K562 (cell line): ENCODE measurements around the gene SLC22A3. TPM values are rescaled to one million over a fixed set of nuclear protein-coding genes. Genes with fewer than 3 reads are reported as not detected.
A peak's percentile ranks its signal among the peaks of the same experiment; 100 is the strongest.

Source experiments
- ATAC-seq: fragments of 200-7000 bp; cut with Tn5 transposase; 3 replicates; pipeline ENCODE4 v1.9.1; 2020; ENCODE audit warnings: moderate library complexity
- BruUV-seq: library from RNA; stranded (reverse); fragments of 400-500 nt; replicated peaks from 2 replicates; lab custom pipeline; 2021; lab: Mats Ljungman, UMichigan
- CTCF ChIA-PET: fragments of 300-600 bp; formaldehyde crosslinking; extraction: SDS; loops from one replicate; lab custom pipeline; 2021; ENCODE audit warnings: low intra/inter-chr PET ratio; lab: Yijun Ruan, JAX
- POLR2A ChIA-PET: fragments of 300-600, 350-650 bp; sonication (Branson Sonifier 250); formaldehyde crosslinking; extraction: SDS; loops from one replicate; lab custom pipeline; 2021; ENCODE audit warnings: antibody characterized with exemption, inconsistent platforms; lab: Yijun Ruan, JAX
- DNase-seq, 4 experiments: peaks; one replicate each; pipeline versions ENCODE4 v3.0.0 to v3.0.0-alpha.2; 2011 to 2018; ENCODE audit warnings: low spot score in 3 of 4, mixed read lengths in 3 of 4; ENCODE audit errors: extremely low read depth in 1 of 4
- FAIRE-seq: peaks from 2 replicates; lab custom pipeline; 2011; peaks lifted over from hg19 to GRCh38; lab: Jason Lieb, UNC
- H2AFZ ChIP-seq: 2 replicates; pipeline ENCODE4 v1.6.0; 2011; ENCODE audit warnings: low read depth, low read length, control low read depth, inconsistent platforms
- H3K27ac ChIP-seq: fragments of 200-600 bp; 3 replicates; pipeline ENCODE4 v1.8.0; 2011; ENCODE audit warnings: low read depth, mild to moderate bottlenecking, control low read depth, inconsistent platforms, low read length, moderate library complexity, mixed read lengths; ENCODE audit errors: extremely low read depth
- H3K27me3 ChIP-seq, 2 experiments: fragments of 300-600 bp in 1 of 2; 2 replicates in 1 of 2; 3 replicates in 1 of 2; pipeline versions ENCODE4 v1.6.0 to v1.8.0; 2011; ENCODE audit warnings: inconsistent platforms in 2 of 2, low read length in 2 of 2, mild to moderate bottlenecking in 1 of 2, mixed read lengths in 1 of 2, moderate library complexity in 1 of 2; ENCODE audit not compliant: control insufficient read depth in 2 of 2, insufficient read depth in 2 of 2
- H3K36me3 ChIP-seq: fragments of 300-600 bp; 3 replicates; pipeline ENCODE4 v1.8.0; 2011; ENCODE audit warnings: mild to moderate bottlenecking, low read length, inconsistent platforms; ENCODE audit not compliant: control insufficient read depth, insufficient read depth
- H3K4me1 ChIP-seq, 2 experiments: fragments of 200-600 bp in 1 of 2; replicated peaks in 1 of 2; 2 replicates in 1 of 2; 3 replicates in 1 of 2; pipeline versions ENCODE4 v1.5.1 to v1.8.0; 2011; ENCODE audit warnings: inconsistent platforms in 2 of 2, low read length in 2 of 2, mild to moderate bottlenecking in 1 of 2, mixed read lengths in 1 of 2, moderate library complexity in 1 of 2; ENCODE audit not compliant: control insufficient read depth in 2 of 2, insufficient read depth in 2 of 2
- H3K4me2 ChIP-seq: 2 replicates; pipeline ENCODE4 v1.6.1; 2011; ENCODE audit warnings: low read length, control low read depth, inconsistent platforms, mixed read lengths; ENCODE audit not compliant: insufficient read depth
- H3K4me3 ChIP-seq: fragments of 200-600 bp; sonication (generic), shearing (Covaris generic); 2 replicates; pipeline ENCODE4 v1.5.1; 2016; ENCODE audit warnings: control low read depth, inconsistent platforms
- H3K79me2 ChIP-seq: fragments of 200-600 bp; 3 replicates; pipeline ENCODE4 v1.8.0; 2011; ENCODE audit warnings: low read length, inconsistent platforms; ENCODE audit not compliant: control insufficient read depth, insufficient read depth
- H3K9ac ChIP-seq, 2 experiments: 2 replicates each; pipeline versions ENCODE4 v1.6.0 to v1.6.1; 2011; ENCODE audit warnings: low read depth in 2 of 2, low read length in 2 of 2, control low read depth in 1 of 2, inconsistent platforms in 1 of 2, mild to moderate bottlenecking in 1 of 2, mixed read lengths in 1 of 2; ENCODE audit not compliant: insufficient read depth in 1 of 2
- H3K9me1 ChIP-seq: one replicate; pipeline ENCODE4 v1.6.0; 2011; ENCODE audit warnings: inconsistent platforms, mild to moderate bottlenecking, low read length, moderate library complexity; ENCODE audit not compliant: control insufficient read depth, insufficient read depth
- H3K9me3 ChIP-seq: replicated peaks from 2 replicates; pipeline ENCODE4 v1.5.1; 2011; ENCODE audit warnings: low read depth, low read length, inconsistent platforms; ENCODE audit not compliant: control insufficient read depth, insufficient read depth
- H4K20me1 ChIP-seq: replicated peaks from 2 replicates; pipeline ENCODE4 v1.6.1; 2011; ENCODE audit warnings: low read length, inconsistent platforms, mixed read lengths; ENCODE audit not compliant: control insufficient read depth, insufficient read depth
- MTA3 ChIP-seq: fragments of 450-650 bp; formaldehyde crosslinking; IDR thresholded peaks from 2 replicates; pipeline ENCODE4 v1.6.1; 2017; ENCODE audit warnings: mild to moderate bottlenecking, borderline replicate concordance
- PRMT5 ChIP-seq: sonication (generic); formaldehyde crosslinking; IDR thresholded peaks from 2 replicates; pipeline ENCODE4 v1.5.0; 2020; ENCODE audit warnings: missing genetic modification reagents
- PRPF4 ChIP-seq: fragments of 200-400 bp; formaldehyde crosslinking; IDR thresholded peaks from one replicate; pipeline ENCODE4 v1.6.1; 2017; ENCODE audit warnings: low read length, low read depth, mild to moderate bottlenecking; ENCODE audit not compliant: insufficient read depth, poor library complexity, severe bottlenecking
- RFX1 ChIP-seq: fragments of 450-650 bp; IDR thresholded peaks from 2 replicates; pipeline ENCODE4 v1.6.1; 2016; ENCODE audit warnings: mild to moderate bottlenecking, moderate library complexity
- ZKSCAN8 ChIP-seq: fragments of 200-800 bp; sonication (Bioruptor generic); IDR thresholded peaks from 2 replicates; pipeline ENCODE4 v1.6.1; 2016; ENCODE audit warnings: missing genetic modification characterization, missing compliant biosample characterization
- WGBS: fragments of 100-300 bp; shearing (Covaris generic); methylation state at CpG from one replicate; pipeline ENCODE4 v1.1.6; 2016; ENCODE audit warnings: low coverage, mixed read lengths; ENCODE audit not compliant: insufficient coverage; ENCODE audit errors: missing lambda C conversion rate; 5-methylcytosine and 5-hydroxymethylcytosine counted together
- in situ Hi-C: fragments of 300-500 bp; cut with MboI; formaldehyde crosslinking; loops from 4 replicates; pipeline ENCODE4 v1.15.0; 2018; ENCODE audit warnings: inconsistent platforms, mixed read lengths
- intact Hi-C: fragments of 100-400 bp; cut with micrococcal nuclease; formaldehyde crosslinking; loops from 2 replicates; pipeline ENCODE4 v1.14.2; 2022
- polyA plus RNA-seq, 8 experiments: library from polyadenylated mRNA; depleted of rRNA in 4 of 8; stranded (reverse) in 5 of 8; unstranded in 3 of 8; fragments of >200 nt; fragmentation: Nextera tagmentation in 2 of 8; fragmentation: Illumina TruSeq in 1 of 8; extraction: Ambion mirVana in 2 of 8; extraction: Trizol in 1 of 8; gene quantifications; 2 replicates each; pipeline versions ENCODE4 v1.2.1 to v1.2.3, GENCODE V29; 2011 to 2014; ENCODE audit warnings: inconsistent platforms in 1 of 8, missing spikeins in 1 of 8
- total RNA-seq, 7 experiments: library from RNA; depleted of rRNA in 6 of 7; stranded (reverse); fragments of >200 nt in 6 of 7; fragmentation: Illumina TruSeq in 2 of 7; extraction: Trizol in 2 of 7; gene quantifications; 2 replicates each; pipeline versions ENCODE4 v1.2.1 to v1.2.3, GENCODE V29; 2011 to 2021; ENCODE audit warnings: low replicate concordance in 1 of 7
- TF ChIP-seq, protein P1 (sequence below), 2 experiments: fragments of 450-650 bp in 1 of 2; sonication (generic) in 1 of 2; formaldehyde crosslinking in 1 of 2; IDR thresholded peaks; 2 replicates each; pipeline versions ENCODE4 v1.7.1 to v1.9.0; 2016 to 2022; ENCODE audit warnings: inconsistent platforms in 1 of 2, mild to moderate bottlenecking in 1 of 2, missing genetic modification reagents in 1 of 2
- TF ChIP-seq, protein P2 (sequence below): sonication (generic); formaldehyde crosslinking; IDR thresholded peaks from 2 replicates; pipeline ENCODE4 v1.8.0; 2023; ENCODE audit warnings: mild to moderate bottlenecking, missing genetic modification reagents

SLC22A3 gene
- total and polyA plus RNA-seq, 9 of the 15 experiments (the other 6 are each of a cell fraction or from before 2014, with no cell fraction given): not detected

GRCh38 chr6:160464744-160465143 lies 116.6 kb downstream of the SLC22A3 start:
- Histone ChIP-seq H3K9me3 (no peaks in the 10 kb centered on the region), H4K20me1 (no peaks in the 10 kb centered on the region), H3K27ac (no peak overlapping the region), H3K36me3 (no peaks in the 10 kb centered on the region), H3K4me2 (no peak overlapping the region), H3K4me3 (no peak overlapping the region), H3K27me3 (no peaks in the 10 kb centered on the region; a peak in 1 of 5 replicates), H3K79me2 (no peaks in the 10 kb centered on the region), H3K4me1 (no peaks in the 10 kb centered on the region; a peak in 1 of 5 replicates), H3K9me1 (no peaks in the 10 kb centered on the region), H2AFZ (no peak overlapping the region), H3K9ac (no peak overlapping the region)
- BruUV-seq: no TSS peak
- in situ Hi-C loops (no loop called here), intact Hi-C loops (no loop called here)
- peak; percentile 40 for TF ChIP-seq RFX1
- TF ChIP-seq PRPF4: no peak
- TF ChIP-seq PRMT5 (CRISPR knock-in tag): no peak
- no peak for TF ChIP-seq MTA3
- TF ChIP-seq, protein P1, sequence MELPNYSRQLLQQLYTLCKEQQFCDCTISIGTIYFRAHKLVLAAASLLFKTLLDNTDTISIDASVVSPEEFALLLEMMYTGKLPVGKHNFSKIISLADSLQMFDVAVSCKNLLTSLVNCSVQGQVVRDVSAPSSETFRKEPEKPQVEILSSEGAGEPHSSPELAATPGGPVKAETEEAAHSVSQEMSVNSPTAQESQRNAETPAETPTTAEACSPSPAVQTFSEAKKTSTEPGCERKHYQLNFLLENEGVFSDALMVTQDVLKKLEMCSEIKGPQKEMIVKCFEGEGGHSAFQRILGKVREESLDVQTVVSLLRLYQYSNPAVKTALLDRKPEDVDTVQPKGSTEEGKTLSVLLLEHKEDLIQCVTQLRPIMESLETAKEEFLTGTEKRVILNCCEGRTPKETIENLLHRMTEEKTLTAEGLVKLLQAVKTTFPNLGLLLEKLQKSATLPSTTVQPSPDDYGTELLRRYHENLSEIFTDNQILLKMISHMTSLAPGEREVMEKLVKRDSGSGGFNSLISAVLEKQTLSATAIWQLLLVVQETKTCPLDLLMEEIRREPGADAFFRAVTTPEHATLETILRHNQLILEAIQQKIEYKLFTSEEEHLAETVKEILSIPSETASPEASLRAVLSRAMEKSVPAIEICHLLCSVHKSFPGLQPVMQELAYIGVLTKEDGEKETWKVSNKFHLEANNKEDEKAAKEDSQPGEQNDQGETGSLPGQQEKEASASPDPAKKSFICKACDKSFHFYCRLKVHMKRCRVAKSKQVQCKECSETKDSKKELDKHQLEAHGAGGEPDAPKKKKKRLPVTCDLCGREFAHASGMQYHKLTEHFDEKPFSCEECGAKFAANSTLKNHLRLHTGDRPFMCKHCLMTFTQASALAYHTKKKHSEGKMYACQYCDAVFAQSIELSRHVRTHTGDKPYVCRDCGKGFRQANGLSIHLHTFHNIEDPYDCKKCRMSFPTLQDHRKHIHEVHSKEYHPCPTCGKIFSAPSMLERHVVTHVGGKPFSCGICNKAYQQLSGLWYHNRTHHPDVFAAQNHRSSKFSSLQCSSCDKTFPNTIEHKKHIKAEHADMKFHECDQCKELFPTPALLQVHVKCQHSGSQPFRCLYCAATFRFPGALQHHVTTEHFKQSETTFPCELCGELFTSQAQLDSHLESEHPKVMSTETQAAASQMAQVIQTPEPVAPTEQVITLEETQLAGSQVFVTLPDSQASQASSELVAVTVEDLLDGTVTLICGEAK (IDR thresholded peaks at IDR 0.05): no peak
- TF ChIP-seq, protein P1 (CRISPR knock-in tag; IDR thresholded peaks at IDR 0.05): no peak
- no peak for TF ChIP-seq ZKSCAN8 (CRISPR knock-in tag)
- TF ChIP-seq, protein P2, sequence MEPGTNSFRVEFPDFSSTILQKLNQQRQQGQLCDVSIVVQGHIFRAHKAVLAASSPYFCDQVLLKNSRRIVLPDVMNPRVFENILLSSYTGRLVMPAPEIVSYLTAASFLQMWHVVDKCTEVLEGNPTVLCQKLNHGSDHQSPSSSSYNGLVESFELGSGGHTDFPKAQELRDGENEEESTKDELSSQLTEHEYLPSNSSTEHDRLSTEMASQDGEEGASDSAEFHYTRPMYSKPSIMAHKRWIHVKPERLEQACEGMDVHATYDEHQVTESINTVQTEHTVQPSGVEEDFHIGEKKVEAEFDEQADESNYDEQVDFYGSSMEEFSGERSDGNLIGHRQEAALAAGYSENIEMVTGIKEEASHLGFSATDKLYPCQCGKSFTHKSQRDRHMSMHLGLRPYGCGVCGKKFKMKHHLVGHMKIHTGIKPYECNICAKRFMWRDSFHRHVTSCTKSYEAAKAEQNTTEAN (CRISPR knock-in tag): no peak
- no peak for FAIRE-seq
- 0% methylated on average over 3 of the region's 3 CpGs for WGBS
- ATAC-seq: no peak
- CTCF ChIA-PET: no interaction called here
- POLR2A ChIA-PET: no interaction called here
- no peak for DNase-seq
